Spleen (tissue), 11 donors: ENCODE data around the gene DLG5. TPM values are rescaled to one million over a fixed set of nuclear protein-coding genes. Genes with fewer than 3 reads are reported as not detected.

Source experiments
- DNase-seq: peaks from one replicate; pipeline ENCODE4 v3.0.0-alpha.2; 2020
- H3K27ac ChIP-seq, 8 donors: fragments of 200-600 bp; sonication (generic) in 7 of 8; 1 replicate in 4 of 8; 2 replicates in 4 of 8; pipeline versions ENCODE4 v1.5.0 to v1.8.0; 2016 to 2021; ENCODE audit warnings: inconsistent platforms in 4 of 8, mild to moderate bottlenecking in 4 of 8, moderate library complexity in 1 of 8
- H3K27me3 ChIP-seq, 7 donors: fragments of 200-600 bp; sonication (generic) in 6 of 7; replicated peaks in 1 of 7; 1 replicate in 4 of 7; 2 replicates in 3 of 7; pipeline versions ENCODE4 v1.5.0 to v1.8.0; 2016 to 2021; ENCODE audit warnings: inconsistent platforms in 3 of 7, mild to moderate bottlenecking in 1 of 7
- H3K36me3 ChIP-seq, 6 donors: fragments of 200-600 bp; sonication (generic) in 5 of 6; 1 replicate in 4 of 6; 2 replicates in 2 of 6; pipeline versions ENCODE4 v1.5.0 to v1.8.0; 2016 to 2021; ENCODE audit warnings: inconsistent platforms in 2 of 6
- H3K4me1 ChIP-seq, 6 donors: fragments of 200-600 bp; sonication (generic) in 5 of 6; 1 replicate in 3 of 6; 2 replicates in 3 of 6; pipeline versions ENCODE4 v1.5.0 to v1.8.0; 2016 to 2021; ENCODE audit warnings: inconsistent platforms in 3 of 6
- H3K4me3 ChIP-seq, 8 donors: fragments of 200-600 bp; sonication (generic) in 7 of 8; 1 replicate in 4 of 8; 2 replicates in 4 of 8; pipeline versions ENCODE4 v1.5.0 to v1.8.0; 2016 to 2021; ENCODE audit warnings: inconsistent platforms in 4 of 8, mild to moderate bottlenecking in 4 of 8, moderate library complexity in 2 of 8
- H3K9me3 ChIP-seq, 8 donors: fragments of 200-600 bp; sonication (generic) in 7 of 8; 1 replicate in 4 of 8; 2 replicates in 4 of 8; pipeline versions ENCODE4 v1.5.0 to v1.8.0; 2016 to 2021; ENCODE audit warnings: inconsistent platforms in 4 of 8
- CTCF ChIP-seq, 11 experiments: fragments of 200-600 bp in 7 of 11; fragments of 450-650 bp in 4 of 11; sonication (generic) in 4 of 11; IDR thresholded peaks in 8 of 11; conservative IDR thresholded peaks in 3 of 11; 1 replicate in 7 of 11; 2 replicates in 4 of 11; pipeline versions ENCODE4 v1.4.0 to v1.8.0; 2016 to 2021; ENCODE audit warnings: antibody characterized with exemption in 11 of 11, inconsistent platforms in 4 of 11, mild to moderate bottlenecking in 1 of 11
- POLR2A ChIP-seq, 3 donors: fragments of 450-650 bp; IDR thresholded peaks; one replicate each; pipeline ENCODE4 v1.5.1; 2017; ENCODE audit warnings: antibody characterized with exemption in 3 of 3, mild to moderate bottlenecking in 1 of 3
- POLR2AphosphoS5 ChIP-seq, 3 donors: sonication (generic); formaldehyde crosslinking; IDR thresholded peaks; one replicate each; pipeline ENCODE4 v1.5.1; 2017; ENCODE audit warnings: antibody characterized with exemption in 3 of 3
- WGBS, 5 donors: extraction: QIAGEN DNeasy Blood & Tissue Kit in 3 of 5; methylation state at CpG; one replicate each; pipeline versions ENCODE4 v1.1.5 to v1.1.7; 2013 to 2018; 5-methylcytosine and 5-hydroxymethylcytosine counted together
- intact Hi-C: fragments of 100-400 bp; cut with DNase I; formaldehyde crosslinking; loops from one replicate; pipeline ENCODE4 v1.15.0; 2023; ENCODE audit warnings: low total_unique reads
- polyA plus RNA-seq, 3 donors: library from polyadenylated mRNA; stranded (reverse); fragments of 200-250 nt; gene quantifications; one replicate each; pipeline ENCODE4 v1.2.1, GENCODE V29; 2013
- total RNA-seq, 7 donors: library from RNA; depleted of rRNA in 3 of 7; stranded (reverse); fragments of >200 nt in 3 of 7; fragmentation: NEBNext Ultra II Directional in 4 of 7; extraction: Animal tissue kit (Norgen Biotek cat#: 25700) in 4 of 7; gene quantifications; one replicate each; pipeline versions ENCODE4 v1.1.0 to v1.2.1, GENCODE V29; 2016 to 2021
- donor health status: healthy with polysubstance abuse.
- donor health status: DM: no; HTN: no; CAD: no; lungs with moderate emphysema.
- donor health status: DM: no; HTN: no; CAD: no.
- donor health status: Bipolar disorder and iron deficiency.
- donor health status: healthy.
- donor health status: DM: no; HTN: no; CAD: no.
- donor health status: DM: yes; HTN: yes; CAD: no.

Gene DLG5
- total and polyA plus RNA-seq, 10 donors = 2.0 to 14.4 (median 8.8) TPM

- WGBS, 5 donors = 88 to 95% (median 94%) methylated on average over 15 to 20 of the region's 20 CpGs
- Histone ChIP-seq H3K4me1 (no peaks in the 10 kb centered on the region), H3K27me3 (no peaks in the 10 kb centered on the region), H3K36me3 (peaks cover 0 to 80% (median 16%) of the 10 kb centered on the region in 6 donors), H3K27ac (no peak overlapping the region), H3K4me3 (no peak overlapping the region), H3K9me3 (no peaks in the 10 kb centered on the region)
- DNase-seq = no peak
- intact Hi-C loops = no loop called here
- no peak for TF ChIP-seq POLR2A (IDR thresholded peaks at IDR 0.05)
- TF ChIP-seq POLR2AphosphoS5 (IDR thresholded peaks at IDR 0.05) = no peak
- TF ChIP-seq CTCF (IDR thresholded peaks at IDR 0.05 in 8 of 11, conservative IDR thresholded peaks at IDR 0.05 in 3 of 11) = no peak
Observed at GRCh38 chr10:77819210-77820112, 107.1 kb downstream of the DLG5 start.

GRCh38 chr10:77818378-77818777 is 108.2 kb downstream of the DLG5 start:
- Histone ChIP-seq H3K9me3 (no peaks in the 10 kb centered on the region), H3K4me1 (no peaks in the 10 kb centered on the region), H3K27ac (no peak overlapping the region), H3K4me3 (no peak overlapping the region), H3K36me3 (peaks cover 0 to 73% (median 16%) of the 10 kb centered on the region in 6 donors), H3K27me3 (no peaks in the 10 kb centered on the region)
- DNase-seq = no peak
- intact Hi-C loops = no loop called here
- TF ChIP-seq POLR2AphosphoS5 (IDR thresholded peaks at IDR 0.05) (no peak), POLR2A (IDR thresholded peaks at IDR 0.05) (no peak), CTCF (IDR thresholded peaks at IDR 0.05 in 8 of 11, conservative IDR thresholded peaks at IDR 0.05 in 3 of 11) (no peak)
- 83 to 97% (median 89%) methylated on average over 4 of the region's 4 CpGs for WGBS, 5 donors

- Histone ChIP-seq H3K36me3 (peaks cover 0 to 79% (median 16%) of the 10 kb centered on the region in 6 donors), H3K9me3 (no peaks in the 10 kb centered on the region), H3K4me1 (no peaks in the 10 kb centered on the region), H3K27ac (no peak overlapping the region), H3K4me3 (no peak overlapping the region), H3K27me3 (no peaks in the 10 kb centered on the region)
- TF ChIP-seq POLR2A (IDR thresholded peaks at IDR 0.05) (no peak), POLR2AphosphoS5 (IDR thresholded peaks at IDR 0.05) (no peak), CTCF (IDR thresholded peaks at IDR 0.05 in 8 of 11, conservative IDR thresholded peaks at IDR 0.05 in 3 of 11) (no peak)
- WGBS, 5 donors = 93 to 95% (median 93%) methylated on average over 9 to 11 of the region's 11 CpGs
- no peak for DNase-seq
- intact Hi-C loops = no loop called here
Observed at GRCh38 chr10:77817541-77817940, 109.0 kb downstream of the DLG5 start.

GRCh38 chr10:77816311-77816710 is 110.2 kb downstream of the DLG5 start:
- intact Hi-C loops = no loop called here
- Histone ChIP-seq H3K36me3 (peaks cover 0 to 86% (median 12%) of the 10 kb centered on the region in 6 donors), H3K4me1 (no peaks in the 10 kb centered on the region), H3K27ac (no peak overlapping the region), H3K9me3 (no peaks in the 10 kb centered on the region), H3K27me3 (no peaks in the 10 kb centered on the region), H3K4me3 (no peak overlapping the region)
- DNase-seq = no peak
- 90 to 97% (median 96%) methylated on average over 11 of the region's 11 CpGs for WGBS, 5 donors
- TF ChIP-seq POLR2AphosphoS5 (IDR thresholded peaks at IDR 0.05) (no peak), POLR2A (IDR thresholded peaks at IDR 0.05) (no peak), CTCF (IDR thresholded peaks at IDR 0.05 in 8 of 11, conservative IDR thresholded peaks at IDR 0.05 in 3 of 11) (no peak)
